Epithelial cell of proximal tubule (primary cell): ENCODE results near the gene KCNMB1. TPM values are rescaled to one million over a fixed set of nuclear protein-coding genes. Genes with fewer than 3 reads are reported as not detected.
"Not testable (repeated sequence)": the region's sequence is repeated elsewhere in the genome, so short reads cannot be mapped to it uniquely, and the experiment has no call there.

Experiments used
- DNase-seq: peaks from one replicate; pipeline ENCODE4 v3.0.0-alpha.2; 2011; ENCODE audit warnings: low read depth
- H3K4me3 ChIP-seq: 2 replicates; pipeline ENCODE4 v1.5.1; 2011; ENCODE audit warnings: low read depth, mild to moderate bottlenecking, low read length
- total RNA-seq: library from RNA; depleted of rRNA; stranded (reverse); fragments of >200 nt; gene quantifications from 2 replicates; pipeline ENCODE4 v1.2.3, GENCODE V29; 2015
- TF ChIP-seq, protein P1 (sequence below): conservative IDR thresholded peaks from 2 replicates; pipeline ENCODE4 v1.5.1; 2012; ENCODE audit warnings: low read depth, mild to moderate bottlenecking, low read length

The KCNMB1 gene
- total RNA-seq, 1 donor from 2014 or later: not detected

DNA sequence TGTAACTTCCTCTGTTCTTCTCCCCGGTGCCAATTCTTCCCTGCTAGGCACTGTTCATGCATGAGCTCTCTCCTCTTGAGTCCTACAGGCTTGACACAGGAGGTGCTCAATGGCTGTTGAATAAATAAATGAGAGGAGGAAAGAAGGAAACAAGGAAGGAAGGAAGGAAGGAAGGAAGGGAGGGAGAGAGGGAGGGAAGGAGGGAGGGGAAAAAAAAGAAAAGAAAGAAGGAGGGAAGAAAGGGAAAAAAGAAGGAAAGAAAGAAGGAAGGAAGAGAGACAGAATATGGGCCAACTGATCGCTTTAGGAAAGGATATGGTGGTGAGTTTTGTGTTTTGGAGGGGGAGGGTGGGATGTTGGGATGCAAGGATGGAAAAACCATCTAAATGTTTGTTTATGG lies 6.4 kb downstream of the KCNMB1 start:
- TF ChIP-seq, protein P1, sequence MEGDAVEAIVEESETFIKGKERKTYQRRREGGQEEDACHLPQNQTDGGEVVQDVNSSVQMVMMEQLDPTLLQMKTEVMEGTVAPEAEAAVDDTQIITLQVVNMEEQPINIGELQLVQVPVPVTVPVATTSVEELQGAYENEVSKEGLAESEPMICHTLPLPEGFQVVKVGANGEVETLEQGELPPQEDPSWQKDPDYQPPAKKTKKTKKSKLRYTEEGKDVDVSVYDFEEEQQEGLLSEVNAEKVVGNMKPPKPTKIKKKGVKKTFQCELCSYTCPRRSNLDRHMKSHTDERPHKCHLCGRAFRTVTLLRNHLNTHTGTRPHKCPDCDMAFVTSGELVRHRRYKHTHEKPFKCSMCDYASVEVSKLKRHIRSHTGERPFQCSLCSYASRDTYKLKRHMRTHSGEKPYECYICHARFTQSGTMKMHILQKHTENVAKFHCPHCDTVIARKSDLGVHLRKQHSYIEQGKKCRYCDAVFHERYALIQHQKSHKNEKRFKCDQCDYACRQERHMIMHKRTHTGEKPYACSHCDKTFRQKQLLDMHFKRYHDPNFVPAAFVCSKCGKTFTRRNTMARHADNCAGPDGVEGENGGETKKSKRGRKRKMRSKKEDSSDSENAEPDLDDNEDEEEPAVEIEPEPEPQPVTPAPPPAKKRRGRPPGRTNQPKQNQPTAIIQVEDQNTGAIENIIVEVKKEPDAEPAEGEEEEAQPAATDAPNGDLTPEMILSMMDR: no peak

DNA sequence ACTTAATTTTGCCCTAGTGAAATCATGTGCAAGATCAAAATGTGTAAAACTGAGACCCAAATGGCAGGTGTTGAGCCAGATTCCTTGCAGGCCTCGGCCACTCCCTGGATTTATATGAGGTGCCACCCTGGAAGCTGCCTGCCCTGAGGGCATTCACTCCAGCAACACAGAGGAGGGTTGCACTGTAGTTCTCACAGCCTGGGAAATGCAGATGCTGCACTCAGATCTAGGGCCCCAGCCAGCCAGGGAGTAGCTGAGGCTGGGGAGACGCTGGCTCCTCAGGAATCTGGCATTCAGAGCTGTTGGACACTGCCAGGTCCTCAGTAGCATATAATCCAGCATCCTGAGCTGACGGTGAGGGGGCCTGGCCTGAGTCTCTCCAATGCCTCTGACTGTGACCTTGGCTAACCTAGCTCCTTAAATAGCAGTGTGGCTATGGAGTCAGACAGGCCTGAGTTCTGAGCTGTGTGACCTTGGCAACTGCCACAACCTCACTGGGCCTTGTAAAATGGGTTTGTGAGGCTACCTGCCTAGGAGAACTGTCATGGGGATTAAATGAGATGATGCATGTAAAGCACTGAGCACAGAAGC lies 8.7 kb downstream of the KCNMB1 start:
- H3K4me3 ChIP-seq: no peak overlapping the region
- TF ChIP-seq, protein P1: no peak
- no peak for DNase-seq

More for the DNA sequence above, 6.4 kb downstream of the KCNMB1 start:
- DNase-seq: no peak
- H3K4me3 ChIP-seq: no peak overlapping the region

DNA sequence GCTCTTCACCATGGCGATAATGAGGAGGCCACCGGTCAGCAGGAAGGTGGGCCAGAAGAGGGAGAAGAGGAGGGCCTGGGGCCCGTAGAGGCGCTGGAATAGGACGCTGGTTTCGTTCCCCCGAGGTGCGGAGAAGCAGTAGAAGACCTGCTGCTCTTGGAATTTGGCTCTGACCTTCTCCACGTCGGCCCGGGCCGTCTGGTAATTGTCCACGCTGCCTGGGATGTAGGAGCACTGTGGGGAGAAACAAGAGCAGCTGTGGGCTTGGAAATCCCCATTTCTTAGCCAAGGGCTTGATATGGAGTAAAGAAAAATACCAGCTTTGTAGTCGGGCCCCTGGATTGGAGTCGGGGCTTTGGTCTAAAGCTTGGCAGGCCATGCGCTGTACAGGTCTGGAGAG lies 10.4 kb downstream of the KCNMB1 start:
- H3K4me3 ChIP-seq: no peak overlapping the region
- no peak for DNase-seq
- TF ChIP-seq, protein P1: no peak

DNA sequence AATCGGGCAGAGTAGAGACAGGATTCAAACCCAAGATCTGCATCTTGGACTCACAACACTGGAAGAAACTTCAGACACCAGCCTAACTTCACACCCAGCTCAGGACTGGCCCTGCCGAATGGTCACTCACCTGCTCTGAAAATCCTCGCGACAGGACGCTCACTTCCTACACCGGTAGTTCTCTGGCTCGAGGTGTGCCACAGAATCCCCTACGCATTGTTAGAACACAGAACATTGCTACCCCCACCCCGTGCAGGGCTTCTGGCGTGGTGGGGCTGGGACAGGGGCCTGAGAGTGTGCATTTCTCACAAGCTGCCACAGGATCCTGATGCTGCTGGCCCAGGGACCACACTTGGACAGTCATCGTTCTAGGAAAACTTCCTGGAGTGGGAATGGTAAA lies 12.1 kb downstream of the KCNMB1 start:
- TF ChIP-seq, protein P1: no peak
- no peak overlapping the region for H3K4me3 ChIP-seq
- DNase-seq: no peak

DNA sequence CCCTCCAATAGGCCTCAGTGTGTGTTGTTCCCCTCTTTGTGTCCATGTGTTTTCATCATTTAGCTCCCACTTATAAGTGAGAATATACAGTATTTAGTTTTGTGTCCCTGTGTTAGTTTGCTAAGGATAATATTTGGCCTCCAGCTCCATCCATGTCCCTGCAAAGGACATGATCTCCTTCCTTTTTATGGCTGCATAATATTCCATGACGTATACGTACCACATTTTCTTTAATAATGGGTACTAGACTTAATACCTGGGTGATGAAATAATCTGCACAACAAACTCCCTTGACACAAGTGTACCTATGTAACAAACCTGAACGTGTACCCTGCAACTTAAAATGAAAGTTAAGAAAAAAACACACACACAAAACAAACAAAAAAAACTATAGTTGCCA lies 12.6 kb downstream of the KCNMB1 start:
- not testable (repeated sequence) for H3K4me3 ChIP-seq, DNase-seq

DNA sequence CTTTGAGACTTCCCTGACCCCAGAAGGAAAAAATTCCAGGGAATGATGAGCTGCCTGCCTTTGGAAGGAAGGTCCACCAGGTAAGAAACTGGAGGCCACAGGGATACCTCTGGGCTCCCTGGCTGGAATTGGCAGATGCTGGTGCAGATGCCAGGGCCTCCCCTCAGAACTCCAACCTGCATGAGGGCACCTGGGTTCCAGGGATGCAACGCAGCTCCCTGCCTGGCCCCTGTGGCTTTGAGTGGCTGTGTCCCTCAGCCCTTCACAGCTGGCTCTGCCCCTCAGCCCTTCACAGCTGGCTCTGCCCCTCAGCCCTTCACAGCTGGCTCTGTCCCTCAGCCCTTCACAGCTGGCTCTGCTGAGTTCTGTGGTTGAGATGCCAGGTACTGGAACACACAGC lies 13.9 kb downstream of the KCNMB1 start:
- no peak for DNase-seq
- no peak overlapping the region for H3K4me3 ChIP-seq
- TF ChIP-seq, protein P1: no peak

DNA sequence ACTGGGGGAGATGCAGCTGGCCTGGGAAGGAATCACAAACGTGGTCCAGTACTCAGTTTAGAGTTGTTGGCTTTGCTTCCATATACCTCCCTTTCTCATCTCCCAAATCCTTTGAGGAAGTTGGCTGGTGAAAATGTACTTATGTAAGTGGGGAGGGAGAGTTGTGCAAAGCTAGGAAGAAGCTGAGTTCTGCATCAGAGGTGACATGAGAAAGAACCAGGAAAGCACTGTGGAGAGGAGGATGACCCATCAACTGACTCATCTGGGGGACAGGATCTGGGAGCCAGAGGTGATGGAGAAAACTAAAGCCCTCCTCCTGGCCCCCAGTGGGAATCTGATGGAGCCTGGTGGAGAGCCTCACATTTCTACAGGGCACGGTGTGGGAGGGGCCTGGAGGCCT lies 16.2 kb downstream of the KCNMB1 start:
- TF ChIP-seq, protein P1: no peak
- no peak for DNase-seq
- no peak overlapping the region for H3K4me3 ChIP-seq
